Esophagus mucosa (tissue), 1 donor: ENCODE data around the gene FBXW8. TPM values are rescaled to one million over a fixed set of nuclear protein-coding genes. Genes with fewer than 3 reads are reported as not detected.

Experiments
- ATAC-seq: fragments of 200-7000 bp; cut with Tn5 transposase; one replicate; pipeline ENCODE4 v1.9.1; 2020
- total RNA-seq: library from RNA; stranded (reverse); gene quantifications from one replicate; pipeline ENCODE4 v1.2.4, GENCODE V29; 2023
- donor health status: DM: yes; HTN: yes; CAD: no.

Gene FBXW8
- total RNA-seq, 1 donor from 2014 or later = 8.0 TPM

GRCh38 chr12:117000316-117000715 is 89.6 kb downstream of the FBXW8 start:
- no peak for ATAC-seq

GRCh38 chr12:117002051-117002817 is 91.5 kb downstream of the FBXW8 start:
- no peak for ATAC-seq

- no peak for ATAC-seq
Measured at GRCh38 chr12:117003883-117004404, 93.2 kb downstream of the FBXW8 start.

- no peak for ATAC-seq
Measured at GRCh38 chr12:117005417-117006046, 94.8 kb downstream of the FBXW8 start.

GRCh38 chr12:117006333-117006732 is 95.6 kb downstream of the FBXW8 start:
- ATAC-seq = no peak

GRCh38 chr12:117007577-117007976 is 96.8 kb downstream of the FBXW8 start:
- no peak for ATAC-seq

GRCh38 chr12:117009759-117010158 is 99.0 kb downstream of the FBXW8 start:
- ATAC-seq = no peak

GRCh38 chr12:117010693-117011451 is 100.1 kb downstream of the FBXW8 start:
- no peak for ATAC-seq

GRCh38 chr12:117011988-117012805 is 101.4 kb downstream of the FBXW8 start:
- ATAC-seq = peak; percentile 20

GRCh38 chr12:117013726-117014125 is 103.0 kb downstream of the FBXW8 start:
- no peak for ATAC-seq

GRCh38 chr12:117014342-117014887 is 103.7 kb downstream of the FBXW8 start:
- ATAC-seq = no peak

GRCh38 chr12:117015811-117016210 is 105.1 kb downstream of the FBXW8 start:
- ATAC-seq = no peak

- no peak for ATAC-seq
Measured at GRCh38 chr12:117017807-117018206, 107.1 kb downstream of the FBXW8 start.

GRCh38 chr12:117018276-117018675 is 107.5 kb downstream of the FBXW8 start:
- ATAC-seq = no peak

GRCh38 chr12:117018685-117019084 is 107.9 kb downstream of the FBXW8 start:
- ATAC-seq = no peak

GRCh38 chr12:117019866-117020265 is 109.1 kb downstream of the FBXW8 start:
- no peak for ATAC-seq

- ATAC-seq = no peak
Measured at GRCh38 chr12:117020536-117021220, 109.9 kb downstream of the FBXW8 start.

- ATAC-seq = no peak
Measured at GRCh38 chr12:117022465-117022864, 111.7 kb downstream of the FBXW8 start.

GRCh38 chr12:117023998-117024960 is 113.5 kb downstream of the FBXW8 start:
- no peak for ATAC-seq

- no peak for ATAC-seq
Measured at GRCh38 chr12:117024961-117025480, 114.3 kb downstream of the FBXW8 start.
